Liver (tissue), 3 donors: ENCODE measurements around the gene PRDM8.

Experiments
- GABPA ChIP-seq, 2 donors: IDR thresholded peaks in 1 of 2; conservative IDR thresholded peaks in 1 of 2; 2 replicates each; pipeline ENCODE4 v1.6.1; 2016; ENCODE audit warnings: antibody characterized with exemption in 2 of 2, mild to moderate bottlenecking in 1 of 2, moderate library complexity in 1 of 2
- HNF4G ChIP-seq: IDR thresholded peaks from 2 replicates; pipeline ENCODE4 v1.6.1; 2016; ENCODE audit warnings: antibody characterized with exemption
- RXRA ChIP-seq, 2 donors: IDR thresholded peaks; 2 replicates each; pipeline ENCODE4 v1.6.1; 2017 to 2018; ENCODE audit warnings: antibody characterized with exemption in 2 of 2, mild to moderate bottlenecking in 1 of 2
- TAF1 ChIP-seq: conservative IDR thresholded peaks from 2 replicates; pipeline ENCODE4 v1.6.1; 2016; ENCODE audit warnings: antibody characterized with exemption, mild to moderate bottlenecking
- YY1 ChIP-seq: IDR thresholded peaks from 2 replicates; pipeline ENCODE4 v1.6.1; 2016; ENCODE audit warnings: antibody characterized with exemption, mild to moderate bottlenecking
- TF ChIP-seq, protein P1 (sequence below): fragments of 150-350 bp; IDR thresholded peaks from 2 replicates; pipeline ENCODE4 v1.5.1; 2017; ENCODE audit warnings: improper control_type of control experiment, low read depth, low read length; ENCODE audit not compliant: missing input control
- donor health status: healthy.
- donor health status: healthy.

- TF ChIP-seq, protein P1, sequence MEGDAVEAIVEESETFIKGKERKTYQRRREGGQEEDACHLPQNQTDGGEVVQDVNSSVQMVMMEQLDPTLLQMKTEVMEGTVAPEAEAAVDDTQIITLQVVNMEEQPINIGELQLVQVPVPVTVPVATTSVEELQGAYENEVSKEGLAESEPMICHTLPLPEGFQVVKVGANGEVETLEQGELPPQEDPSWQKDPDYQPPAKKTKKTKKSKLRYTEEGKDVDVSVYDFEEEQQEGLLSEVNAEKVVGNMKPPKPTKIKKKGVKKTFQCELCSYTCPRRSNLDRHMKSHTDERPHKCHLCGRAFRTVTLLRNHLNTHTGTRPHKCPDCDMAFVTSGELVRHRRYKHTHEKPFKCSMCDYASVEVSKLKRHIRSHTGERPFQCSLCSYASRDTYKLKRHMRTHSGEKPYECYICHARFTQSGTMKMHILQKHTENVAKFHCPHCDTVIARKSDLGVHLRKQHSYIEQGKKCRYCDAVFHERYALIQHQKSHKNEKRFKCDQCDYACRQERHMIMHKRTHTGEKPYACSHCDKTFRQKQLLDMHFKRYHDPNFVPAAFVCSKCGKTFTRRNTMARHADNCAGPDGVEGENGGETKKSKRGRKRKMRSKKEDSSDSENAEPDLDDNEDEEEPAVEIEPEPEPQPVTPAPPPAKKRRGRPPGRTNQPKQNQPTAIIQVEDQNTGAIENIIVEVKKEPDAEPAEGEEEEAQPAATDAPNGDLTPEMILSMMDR: no peak
- TF ChIP-seq TAF1 (no peak), YY1 (no peak), GABPA (IDR thresholded peaks at IDR 0.05 in 1 of 2, conservative IDR thresholded peaks at IDR 0.05 in 1 of 2) (no peak), HNF4G (no peak), RXRA (IDR thresholded peaks at IDR 0.05) (no peak)
Observed at GRCh38 chr4:80153874-80154544, 43.3 kb upstream of the PRDM8 start.
